ENCODE data around the gene FKBP5.

- TF ChIP-seq CTCF (conservative IDR thresholded peaks at IDR 0.05 in 1 of 2, IDR thresholded peaks at IDR 0.05 in 1 of 2; ENCODE audit: low read depth in 1 of 2, low read length in 2 of 2) (no peak), EZH2 (IDR thresholded peaks at IDR 0.05; ENCODE audit: low read length, missing control alignments) (no peak)
Measured at GRCh38 chr6:35724471-35724870, 35.8 kb upstream of the FKBP5 start.

All from fibroblast of lung (primary cell).